Measurements from ENCODE around the gene B4GAT1. TPM values are rescaled to one million over a fixed set of nuclear protein-coding genes. Genes with fewer than 3 reads are reported as not detected.

B4GAT1 gene
- total RNA-seq, 1 donor from 2014 or later: 31.9 TPM

DNA sequence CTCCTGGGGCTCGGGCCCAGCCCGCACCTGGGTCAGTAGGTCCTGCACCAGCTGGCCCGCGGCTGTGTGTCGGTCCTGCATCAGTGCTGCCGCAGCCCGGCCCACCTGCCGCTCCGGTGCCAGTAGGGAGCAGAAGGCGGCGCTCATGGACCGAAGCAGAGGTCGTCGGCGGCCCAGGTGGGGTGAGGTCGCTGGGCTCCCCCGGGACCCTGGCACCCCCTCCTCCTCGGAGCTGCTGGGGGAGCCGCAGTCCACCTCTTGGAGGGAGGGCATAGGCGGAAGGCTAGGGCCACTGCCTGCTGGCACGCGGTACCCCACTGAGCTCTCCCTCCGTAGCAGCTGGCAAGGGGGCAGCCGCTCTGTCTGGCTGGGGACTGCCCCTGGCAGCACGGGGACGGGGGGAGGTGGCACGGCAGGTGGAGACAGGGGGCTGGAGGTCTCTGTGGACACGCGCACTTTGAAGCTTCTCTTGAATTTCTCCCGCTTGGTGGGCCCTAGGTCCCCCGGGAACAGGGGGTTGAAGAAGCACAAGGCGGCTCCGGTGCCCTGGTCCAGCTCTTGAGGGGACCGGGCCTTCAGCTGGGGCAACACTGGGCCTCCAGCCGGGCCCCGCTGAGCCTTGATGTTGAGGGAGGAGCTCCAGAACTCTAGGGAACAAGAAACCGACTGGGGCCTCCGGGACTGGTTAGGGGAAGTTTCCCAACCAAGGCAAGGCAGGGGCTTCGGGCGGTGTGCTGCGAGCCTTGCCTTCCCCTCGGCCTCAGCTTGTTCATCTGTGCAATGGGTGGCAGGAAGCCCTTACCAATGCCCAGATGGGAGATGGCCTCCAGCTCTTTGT is 12.6 kb downstream of the B4GAT1 start:
- no peak for DNase-seq (ENCODE audit: extremely low spot score, unreplicated experiment)
- H3K27me3 Mint-ChIP-seq: no peaks in the 10 kb centered on the region
- TF ChIP-seq CTCF (conservative IDR thresholded peaks at IDR 0.05): no peak
- no peak overlapping the region for H3K27ac Mint-ChIP-seq
- peaks cover 8% of the 10 kb centered on the region for H3K4me1 Mint-ChIP-seq (ENCODE audit: unreplicated experiment)
- no peaks in the 10 kb centered on the region for H3K9me3 Mint-ChIP-seq
- no peaks in the 10 kb centered on the region for H3K36me3 Mint-ChIP-seq
- H3K4me3 Mint-ChIP-seq: peak overlapping the region; percentile 76

GRCh38 chr11:66333896-66334604 is 13.4 kb downstream of the B4GAT1 start:
- Mint-ChIP-seq H3K9me3 (no peaks in the 10 kb centered on the region), H3K27ac (no peak overlapping the region), H3K36me3 (no peaks in the 10 kb centered on the region), H3K4me3 (no peak overlapping the region), H3K4me1 (ENCODE audit: unreplicated experiment) (peaks cover 6% of the 10 kb centered on the region), H3K27me3 (no peaks in the 10 kb centered on the region)
- DNase-seq (ENCODE audit: extremely low spot score, unreplicated experiment): no peak
- TF ChIP-seq CTCF (conservative IDR thresholded peaks at IDR 0.05): no peak

GRCh38 chr11:66333220-66333877 is 14.1 kb downstream of the B4GAT1 start:
- no peaks in the 10 kb centered on the region for H3K27me3 Mint-ChIP-seq
- peaks cover 9% of the 10 kb centered on the region for H3K4me1 Mint-ChIP-seq (ENCODE audit: unreplicated experiment)
- H3K36me3 Mint-ChIP-seq: no peaks in the 10 kb centered on the region
- H3K9me3 Mint-ChIP-seq: no peaks in the 10 kb centered on the region
- TF ChIP-seq CTCF (conservative IDR thresholded peaks at IDR 0.05): no peak
- H3K4me3 Mint-ChIP-seq: no peak overlapping the region
- no peak overlapping the region for H3K27ac Mint-ChIP-seq
- no peak for DNase-seq (ENCODE audit: extremely low spot score, unreplicated experiment)

DNA sequence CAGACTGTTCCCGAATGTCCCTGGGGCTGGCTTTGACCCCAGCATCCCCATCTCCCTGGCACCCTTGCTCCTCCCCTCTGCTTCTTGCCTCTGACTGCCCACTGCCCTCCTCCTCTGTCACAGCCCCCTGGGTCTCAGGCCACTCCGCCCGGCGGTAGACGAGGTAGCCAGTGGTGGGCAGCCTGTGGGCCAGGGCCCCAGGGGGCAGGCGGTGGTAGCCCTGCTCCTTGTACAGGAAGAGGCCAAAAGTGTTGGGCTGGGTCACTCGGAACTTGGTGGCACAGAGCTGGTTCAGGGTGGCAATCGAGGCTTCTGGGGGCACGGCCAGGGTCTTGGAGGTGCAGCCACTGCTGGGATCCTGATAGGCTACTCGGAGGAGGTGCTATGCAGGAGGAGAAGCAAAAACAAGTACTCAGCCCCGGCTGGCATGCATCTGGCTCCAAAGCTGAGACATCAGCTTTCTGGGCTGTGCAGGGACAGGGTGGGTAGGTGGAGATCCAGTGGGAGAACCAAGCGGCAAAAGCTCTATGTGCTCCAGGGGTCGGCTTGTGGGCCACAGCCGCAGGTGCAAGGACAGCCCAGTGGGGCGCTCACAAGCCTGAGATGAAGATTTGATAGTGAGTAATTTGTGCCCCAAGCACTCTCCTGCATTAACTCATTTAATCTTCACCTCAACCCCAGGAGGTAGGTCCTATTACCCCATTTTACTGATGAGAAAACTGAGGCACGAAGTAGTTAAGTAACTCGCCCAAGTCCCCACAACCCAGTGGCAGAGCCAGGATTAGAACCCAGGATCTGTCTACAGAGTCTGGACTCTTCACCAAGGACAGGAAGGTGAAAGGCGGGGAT is 14.8 kb downstream of the B4GAT1 start:
- Mint-ChIP-seq H3K9me3 (no peaks in the 10 kb centered on the region), H3K4me3 (no peak overlapping the region), H3K27me3 (no peaks in the 10 kb centered on the region), H3K4me1 (ENCODE audit: unreplicated experiment) (peaks cover 13% of the 10 kb centered on the region), H3K27ac (no peak overlapping the region), H3K36me3 (no peaks in the 10 kb centered on the region)
- DNase-seq (ENCODE audit: extremely low spot score, unreplicated experiment): no peak
- TF ChIP-seq CTCF (conservative IDR thresholded peaks at IDR 0.05): no peak

Measured in type B pancreatic cell (in vitro differentiated cells).